ENCODE measurements around the gene PHLDA2.
A peak's percentile ranks its signal among the peaks of the same experiment; 100 is the strongest.

DNA sequence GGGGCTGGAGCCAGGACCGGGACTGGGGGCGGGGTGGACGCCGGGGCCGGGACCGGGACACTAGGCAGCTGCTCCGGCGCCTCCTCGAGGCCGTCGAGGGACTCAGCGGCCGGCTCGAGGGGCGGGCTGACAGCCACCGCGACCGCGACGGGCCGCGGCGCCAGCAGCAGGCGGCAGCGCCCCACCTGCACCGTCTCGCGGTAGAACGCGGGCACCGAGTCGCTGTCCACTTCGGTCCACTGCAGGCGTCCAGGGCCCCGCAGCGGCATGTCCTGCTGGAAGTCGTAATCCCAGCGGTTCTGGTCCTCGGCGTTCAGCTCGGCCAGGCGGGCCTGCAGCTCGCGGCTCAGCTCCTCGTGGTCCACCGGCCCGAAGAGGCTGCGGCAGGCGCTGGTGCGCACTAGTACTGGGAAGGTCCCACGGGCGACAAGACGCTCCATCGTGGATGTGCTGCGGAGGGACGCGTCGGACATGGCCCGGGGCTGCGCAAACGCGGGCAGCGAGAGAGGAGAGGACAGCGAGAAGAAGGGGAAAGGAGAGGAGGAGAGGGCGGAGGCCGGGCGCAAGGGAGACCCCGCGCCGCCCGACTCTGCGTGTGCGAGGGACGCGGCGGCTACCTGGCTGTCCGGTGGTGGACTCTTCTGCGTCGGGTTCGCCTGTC, 44.1 kb downstream of the PHLDA2 start:
- TF ChIP-seq, protein P1, sequence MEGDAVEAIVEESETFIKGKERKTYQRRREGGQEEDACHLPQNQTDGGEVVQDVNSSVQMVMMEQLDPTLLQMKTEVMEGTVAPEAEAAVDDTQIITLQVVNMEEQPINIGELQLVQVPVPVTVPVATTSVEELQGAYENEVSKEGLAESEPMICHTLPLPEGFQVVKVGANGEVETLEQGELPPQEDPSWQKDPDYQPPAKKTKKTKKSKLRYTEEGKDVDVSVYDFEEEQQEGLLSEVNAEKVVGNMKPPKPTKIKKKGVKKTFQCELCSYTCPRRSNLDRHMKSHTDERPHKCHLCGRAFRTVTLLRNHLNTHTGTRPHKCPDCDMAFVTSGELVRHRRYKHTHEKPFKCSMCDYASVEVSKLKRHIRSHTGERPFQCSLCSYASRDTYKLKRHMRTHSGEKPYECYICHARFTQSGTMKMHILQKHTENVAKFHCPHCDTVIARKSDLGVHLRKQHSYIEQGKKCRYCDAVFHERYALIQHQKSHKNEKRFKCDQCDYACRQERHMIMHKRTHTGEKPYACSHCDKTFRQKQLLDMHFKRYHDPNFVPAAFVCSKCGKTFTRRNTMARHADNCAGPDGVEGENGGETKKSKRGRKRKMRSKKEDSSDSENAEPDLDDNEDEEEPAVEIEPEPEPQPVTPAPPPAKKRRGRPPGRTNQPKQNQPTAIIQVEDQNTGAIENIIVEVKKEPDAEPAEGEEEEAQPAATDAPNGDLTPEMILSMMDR (IDR thresholded peaks at IDR 0.05) = peak; percentile 93
- TF ChIP-seq, protein P2, sequence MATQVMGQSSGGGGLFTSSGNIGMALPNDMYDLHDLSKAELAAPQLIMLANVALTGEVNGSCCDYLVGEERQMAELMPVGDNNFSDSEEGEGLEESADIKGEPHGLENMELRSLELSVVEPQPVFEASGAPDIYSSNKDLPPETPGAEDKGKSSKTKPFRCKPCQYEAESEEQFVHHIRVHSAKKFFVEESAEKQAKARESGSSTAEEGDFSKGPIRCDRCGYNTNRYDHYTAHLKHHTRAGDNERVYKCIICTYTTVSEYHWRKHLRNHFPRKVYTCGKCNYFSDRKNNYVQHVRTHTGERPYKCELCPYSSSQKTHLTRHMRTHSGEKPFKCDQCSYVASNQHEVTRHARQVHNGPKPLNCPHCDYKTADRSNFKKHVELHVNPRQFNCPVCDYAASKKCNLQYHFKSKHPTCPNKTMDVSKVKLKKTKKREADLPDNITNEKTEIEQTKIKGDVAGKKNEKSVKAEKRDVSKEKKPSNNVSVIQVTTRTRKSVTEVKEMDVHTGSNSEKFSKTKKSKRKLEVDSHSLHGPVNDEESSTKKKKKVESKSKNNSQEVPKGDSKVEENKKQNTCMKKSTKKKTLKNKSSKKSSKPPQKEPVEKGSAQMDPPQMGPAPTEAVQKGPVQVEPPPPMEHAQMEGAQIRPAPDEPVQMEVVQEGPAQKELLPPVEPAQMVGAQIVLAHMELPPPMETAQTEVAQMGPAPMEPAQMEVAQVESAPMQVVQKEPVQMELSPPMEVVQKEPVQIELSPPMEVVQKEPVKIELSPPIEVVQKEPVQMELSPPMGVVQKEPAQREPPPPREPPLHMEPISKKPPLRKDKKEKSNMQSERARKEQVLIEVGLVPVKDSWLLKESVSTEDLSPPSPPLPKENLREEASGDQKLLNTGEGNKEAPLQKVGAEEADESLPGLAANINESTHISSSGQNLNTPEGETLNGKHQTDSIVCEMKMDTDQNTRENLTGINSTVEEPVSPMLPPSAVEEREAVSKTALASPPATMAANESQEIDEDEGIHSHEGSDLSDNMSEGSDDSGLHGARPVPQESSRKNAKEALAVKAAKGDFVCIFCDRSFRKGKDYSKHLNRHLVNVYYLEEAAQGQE (IDR thresholded peaks at IDR 0.05; ENCODE audit: insufficient read depth in 1 of 2, low read depth in 2 of 2, low read length in 1 of 2) = peak in 1 of 2 experiments; percentile 80; a peak in 2 of 4 replicates
- TF ChIP-seq POLR2AphosphoS5 (IDR thresholded peaks at IDR 0.05; ENCODE audit: low read depth, low read length) = no peak

All from Panc1 (cell line).